RWPE2 (cell line): ENCODE data around the gene NCF4.

Source experiments
- ATAC-seq: fragments of 200-7000 bp; cut with Tn5 transposase; 3 replicates; pipeline ENCODE4 v1.9.1; 2021; ENCODE audit warnings: low read depth
- DNase-seq: peaks from one replicate; pipeline ENCODE4 v3.0.0-alpha.2; 2020; ENCODE audit warnings: low spot score
- H3K27ac ChIP-seq: fragments of 450-650 bp; 2 replicates; pipeline ENCODE4 v1.5.1; 2017; ENCODE audit warnings: mild to moderate bottlenecking; ENCODE audit not compliant: poor library complexity, severe bottlenecking
- H3K27me3 ChIP-seq: fragments of 250-450 bp; sonication (Bioruptor Pico); 2 replicates; pipeline ENCODE4 v1.5.1; 2021; ENCODE audit warnings: mild to moderate bottlenecking, moderate library complexity; ENCODE audit not compliant: insufficient read depth, poor library complexity, severe bottlenecking
- H3K36me3 ChIP-seq: fragments of 250-450 bp; sonication (Bioruptor Pico); 2 replicates; pipeline ENCODE4 v1.5.1; 2020; ENCODE audit warnings: low read depth, mild to moderate bottlenecking, moderate library complexity
- H3K4me1 ChIP-seq: fragments of 250-450 bp; sonication (Bioruptor Pico); 2 replicates; pipeline ENCODE4 v1.5.1; 2021; ENCODE audit warnings: mild to moderate bottlenecking, moderate library complexity; ENCODE audit not compliant: insufficient read depth, poor library complexity, severe bottlenecking
- H3K4me3 ChIP-seq: fragments of 250-450 bp; sonication (Bioruptor Pico); 2 replicates; pipeline ENCODE4 v1.5.1; 2021; ENCODE audit warnings: mild to moderate bottlenecking, moderate library complexity; ENCODE audit not compliant: severe bottlenecking
- H3K9me3 ChIP-seq: fragments of 250-450 bp; sonication (Bioruptor Pico); 2 replicates; pipeline ENCODE4 v1.5.1; 2021; ENCODE audit warnings: mild to moderate bottlenecking, moderate library complexity; ENCODE audit not compliant: severe bottlenecking
- TF ChIP-seq, protein P1 (sequence below): fragments of 450-650 bp; IDR thresholded peaks from one replicate; pipeline ENCODE4 v1.5.1; 2017; ENCODE audit warnings: mild to moderate bottlenecking, moderate library complexity; ENCODE audit not compliant: poor library complexity, severe bottlenecking

The NCF4 gene

DNA sequence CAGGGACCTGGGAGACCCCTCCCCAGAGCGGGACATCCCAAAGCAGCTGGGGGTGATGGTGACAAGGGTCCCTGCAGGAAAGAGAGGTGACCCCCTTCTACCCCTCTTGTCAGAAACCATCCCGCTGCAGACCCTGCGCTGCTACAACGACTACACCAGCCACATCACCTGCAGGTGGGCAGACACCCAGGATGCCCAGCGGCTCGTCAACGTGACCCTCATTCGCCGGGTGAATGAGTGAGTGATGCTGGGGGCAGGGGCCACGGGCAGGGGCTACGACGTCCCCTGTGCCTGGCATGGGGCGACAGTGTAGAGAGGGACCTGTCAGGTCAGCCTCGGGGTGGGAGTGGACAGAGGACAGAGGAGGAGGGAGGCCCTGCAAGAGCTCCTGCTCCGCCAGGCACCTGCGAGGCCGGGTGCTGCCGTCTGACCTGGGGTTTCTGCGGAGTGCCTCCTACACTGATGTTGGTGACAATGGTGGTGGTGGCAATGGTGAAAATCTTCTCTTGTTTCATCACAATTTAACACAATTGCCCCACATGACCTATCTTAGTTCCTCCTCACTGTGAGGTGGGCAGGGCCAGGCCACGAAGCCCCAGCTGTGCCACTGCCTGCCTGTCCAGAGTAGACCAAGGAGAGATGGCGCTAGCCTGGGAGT lies 62.5 kb downstream of the NCF4 start:
- no peaks in the 10 kb centered on the region for H3K27me3 ChIP-seq
- H3K27ac ChIP-seq: no peak overlapping the region
- H3K4me1 ChIP-seq: no peaks in the 10 kb centered on the region
- DNase-seq: no peak
- no peak for ATAC-seq
- TF ChIP-seq, protein P1, sequence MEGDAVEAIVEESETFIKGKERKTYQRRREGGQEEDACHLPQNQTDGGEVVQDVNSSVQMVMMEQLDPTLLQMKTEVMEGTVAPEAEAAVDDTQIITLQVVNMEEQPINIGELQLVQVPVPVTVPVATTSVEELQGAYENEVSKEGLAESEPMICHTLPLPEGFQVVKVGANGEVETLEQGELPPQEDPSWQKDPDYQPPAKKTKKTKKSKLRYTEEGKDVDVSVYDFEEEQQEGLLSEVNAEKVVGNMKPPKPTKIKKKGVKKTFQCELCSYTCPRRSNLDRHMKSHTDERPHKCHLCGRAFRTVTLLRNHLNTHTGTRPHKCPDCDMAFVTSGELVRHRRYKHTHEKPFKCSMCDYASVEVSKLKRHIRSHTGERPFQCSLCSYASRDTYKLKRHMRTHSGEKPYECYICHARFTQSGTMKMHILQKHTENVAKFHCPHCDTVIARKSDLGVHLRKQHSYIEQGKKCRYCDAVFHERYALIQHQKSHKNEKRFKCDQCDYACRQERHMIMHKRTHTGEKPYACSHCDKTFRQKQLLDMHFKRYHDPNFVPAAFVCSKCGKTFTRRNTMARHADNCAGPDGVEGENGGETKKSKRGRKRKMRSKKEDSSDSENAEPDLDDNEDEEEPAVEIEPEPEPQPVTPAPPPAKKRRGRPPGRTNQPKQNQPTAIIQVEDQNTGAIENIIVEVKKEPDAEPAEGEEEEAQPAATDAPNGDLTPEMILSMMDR: no peak
- H3K36me3 ChIP-seq: no peaks in the 10 kb centered on the region
- no peak overlapping the region for H3K4me3 ChIP-seq
- no peaks in the 10 kb centered on the region for H3K9me3 ChIP-seq

DNA sequence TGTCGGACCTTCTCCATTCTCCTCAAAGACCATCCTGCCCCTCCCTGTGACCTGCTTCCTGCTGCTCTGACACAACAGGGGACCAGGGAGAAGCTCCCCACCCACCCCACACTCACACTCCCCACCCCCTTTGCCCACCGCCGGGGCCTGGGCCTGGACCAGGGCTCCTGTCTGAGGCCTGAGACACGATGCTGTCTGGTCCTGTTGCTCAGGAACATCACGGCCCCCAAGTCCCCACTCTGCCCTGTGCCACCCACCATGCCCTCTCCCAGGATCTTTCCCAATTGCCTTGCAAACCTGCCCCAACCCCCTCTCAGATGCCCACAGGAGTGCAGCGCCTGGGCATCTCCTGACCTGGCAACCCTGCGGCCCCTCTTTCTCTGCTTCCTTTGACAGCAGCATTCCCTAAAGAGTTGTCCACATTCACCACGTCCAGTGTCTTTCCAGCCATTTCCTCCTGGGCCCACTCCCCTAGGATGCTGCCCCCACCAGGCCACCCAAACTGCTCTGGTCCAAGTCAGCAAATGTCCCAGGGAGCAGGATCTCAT lies 63.4 kb downstream of the NCF4 start:
- H3K27ac ChIP-seq: no peak overlapping the region
- H3K4me3 ChIP-seq: no peak overlapping the region
- H3K9me3 ChIP-seq: no peaks in the 10 kb centered on the region
- TF ChIP-seq, protein P1: no peak
- H3K4me1 ChIP-seq: no peaks in the 10 kb centered on the region
- no peak for DNase-seq
- H3K27me3 ChIP-seq: no peaks in the 10 kb centered on the region
- no peaks in the 10 kb centered on the region for H3K36me3 ChIP-seq
- no peak for ATAC-seq

DNA sequence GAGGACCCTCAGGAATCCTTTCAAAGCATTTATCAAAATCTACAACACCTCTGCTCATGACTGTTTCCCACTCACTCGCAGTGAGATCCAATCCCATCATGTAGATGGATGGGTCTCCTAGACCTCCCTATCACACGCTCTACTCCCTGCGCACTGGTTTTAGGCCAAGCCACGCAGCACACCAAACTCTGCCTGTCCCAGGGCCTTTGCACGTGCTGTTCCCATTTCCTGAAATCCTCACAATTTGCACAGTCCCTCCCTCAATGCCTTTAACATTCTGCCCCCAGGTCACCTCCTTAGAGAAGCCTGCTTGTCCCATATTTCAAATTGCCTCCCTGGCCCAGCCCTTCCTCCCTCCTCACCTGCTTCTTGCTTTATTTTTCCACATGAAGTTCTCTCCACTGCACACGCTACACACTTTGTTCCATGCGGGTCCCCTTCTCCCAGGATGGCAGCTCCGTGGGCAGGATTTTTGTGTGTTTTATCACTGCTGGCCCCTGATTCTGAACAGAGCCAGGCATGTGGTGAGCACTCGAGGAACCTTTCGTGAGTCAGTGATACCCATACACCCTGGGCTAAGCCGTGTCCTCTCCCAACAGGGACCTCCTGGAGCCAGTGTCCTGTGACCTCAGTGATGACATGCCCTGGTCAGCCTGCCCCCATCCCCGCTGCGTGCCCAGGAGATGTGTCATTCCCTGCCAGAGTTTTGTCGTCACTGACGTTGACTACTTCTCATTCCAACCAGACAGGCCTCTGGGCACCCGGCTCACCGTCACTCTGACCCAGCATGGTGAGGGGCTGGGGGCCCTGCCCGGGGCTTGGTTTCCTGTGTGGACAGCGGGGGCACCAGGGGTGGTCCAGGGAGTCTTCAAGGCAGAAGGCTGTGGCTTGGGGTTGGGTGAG lies 64.8 kb downstream of the NCF4 start:
- H3K9me3 ChIP-seq: no peaks in the 10 kb centered on the region
- no peak for ATAC-seq
- no peaks in the 10 kb centered on the region for H3K36me3 ChIP-seq

DNA sequence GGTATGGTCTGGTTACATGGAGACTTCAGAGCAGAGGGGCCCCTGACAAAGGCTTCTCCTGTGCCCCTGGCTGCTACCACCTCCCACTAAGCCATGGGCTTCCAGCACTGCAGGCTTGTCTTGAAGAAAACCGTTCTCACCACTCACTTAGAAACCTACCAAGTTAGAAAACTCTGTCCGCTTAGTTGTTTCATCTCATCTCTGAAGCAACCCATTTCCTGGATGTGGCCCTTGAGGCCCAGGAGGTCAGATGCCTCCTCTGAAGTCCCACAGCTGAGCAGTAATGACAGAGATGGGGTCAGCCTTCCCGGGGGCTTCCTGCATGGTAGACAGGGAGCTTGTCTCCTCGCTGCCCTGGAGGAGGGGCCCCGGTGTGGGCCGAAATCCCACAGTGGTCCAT lies 65.5 kb downstream of the NCF4 start:
- H3K9me3 ChIP-seq: no peaks in the 10 kb centered on the region
- H3K27ac ChIP-seq: no peak overlapping the region
- ATAC-seq (no peak), DNase-seq (no peak)
- H3K36me3 ChIP-seq: no peaks in the 10 kb centered on the region
- no peaks in the 10 kb centered on the region for H3K4me1 ChIP-seq
- TF ChIP-seq, protein P1: no peak
- H3K27me3 ChIP-seq: no peaks in the 10 kb centered on the region
- no peak overlapping the region for H3K4me3 ChIP-seq

More for the DNA sequence above, 64.8 kb downstream of the NCF4 start:
- no peak for DNase-seq
- H3K4me1 ChIP-seq: no peaks in the 10 kb centered on the region
- H3K27me3 ChIP-seq: no peaks in the 10 kb centered on the region
- no peak overlapping the region for H3K4me3 ChIP-seq
- TF ChIP-seq, protein P1: no peak
- no peak overlapping the region for H3K27ac ChIP-seq
